Activated B cell treated with CpG ODN at 0.5 μM for 24 hours (primary cell): ENCODE results near the gene CCL27. TPM values are rescaled to one million over a fixed set of nuclear protein-coding genes. Genes with fewer than 3 reads are reported as not detected.

Experiments
- ATAC-seq: fragments of 200-7000 bp; cut with Tn5 transposase; one replicate; pipeline ENCODE4 v1.10.0; 2021; ENCODE audit warnings: low read depth, mild to moderate bottlenecking, moderate library complexity
- CTCF ChIA-PET: fragments of 350-600 bp; sonication (Branson Sonifier 250); formaldehyde crosslinking; loops from one replicate; lab custom pipeline; 2021; ENCODE audit warnings: antibody characterized with exemption; lab: Charles Lee
- POLR2A ChIA-PET: fragments of 350-600 bp; sonication (Branson Sonifier 250); formaldehyde crosslinking; loops from one replicate; lab custom pipeline; 2021; ENCODE audit warnings: antibody characterized with exemption; lab: Charles Lee
- DNase-seq: peaks from one replicate; pipeline ENCODE4 v3.0.0; 2022
- H3K27ac Mint-ChIP-seq: one replicate; pipeline ENCODE4 v1.8.0; 2020; ENCODE audit warnings: mixed read lengths
- H3K27me3 Mint-ChIP-seq: one replicate; pipeline ENCODE4 v1.8.0; 2021; ENCODE audit warnings: mixed read lengths
- H3K36me3 Mint-ChIP-seq: one replicate; pipeline ENCODE4 v1.8.0; 2021; ENCODE audit warnings: low read depth, mixed read lengths
- H3K4me1 Mint-ChIP-seq: one replicate; pipeline ENCODE4 v1.8.0; 2021; ENCODE audit warnings: mixed read lengths
- H3K4me3 Mint-ChIP-seq: one replicate; pipeline ENCODE4 v1.8.0; 2020; ENCODE audit warnings: mild to moderate bottlenecking, mixed read lengths
- H3K9me3 Mint-ChIP-seq: one replicate; pipeline ENCODE4 v1.8.0; 2020; ENCODE audit warnings: mixed read lengths
- intact Hi-C: fragments of 100-400 bp; cut with micrococcal nuclease; formaldehyde crosslinking; loops from one replicate; pipeline ENCODE4 v1.15.1; 2024
- total RNA-seq: library from RNA; stranded (reverse); gene quantifications from 2 replicates; pipeline ENCODE4 v1.2.3, GENCODE V29; 2022
- TF ChIP-seq, protein P1 (sequence below): fragments of 200-600 bp; IDR thresholded peaks from one replicate; pipeline ENCODE4 v1.8.0; 2022; ENCODE audit warnings: antibody characterized with exemption, mild to moderate bottlenecking

The CCL27 gene
- total RNA-seq, 1 donor from 2014 or later = not detected

DNA sequence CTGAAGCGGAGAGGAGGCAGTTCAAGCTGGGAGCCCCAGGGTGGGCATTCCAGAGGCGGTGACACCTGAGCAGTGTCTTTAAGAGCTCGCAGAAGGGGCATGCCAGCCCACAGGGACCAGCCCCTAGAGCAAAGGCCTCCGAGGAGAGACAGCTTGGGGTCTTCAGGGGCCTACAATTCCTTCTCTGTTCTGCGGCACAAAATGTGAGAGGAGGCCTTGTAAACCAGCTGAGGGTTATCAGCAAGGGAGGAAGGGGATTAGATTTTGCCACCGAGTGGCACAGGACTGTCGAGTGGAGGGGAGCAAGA is 24.4 kb downstream of the CCL27 start:
- POLR2A ChIA-PET = interaction anchor here (0.6 to 5.5 kb wide), 12 partner anchors 9 to 1046 kb away, joined by 3 to 44 read pairs (median 6); partner anchors contain the start of genes ARID3C, DCTN3, FAM219A and GALT
- Mint-ChIP-seq H3K27ac (peak overlapping the region; percentile 78), H3K36me3 (peaks cover 2% of the 10 kb centered on the region), H3K27me3 (no peaks in the 10 kb centered on the region), H3K4me1 (peaks cover 29% of the 10 kb centered on the region), H3K4me3 (peak overlapping the region; percentile 87), H3K9me3 (no peaks in the 10 kb centered on the region)
- TF ChIP-seq, protein P1, sequence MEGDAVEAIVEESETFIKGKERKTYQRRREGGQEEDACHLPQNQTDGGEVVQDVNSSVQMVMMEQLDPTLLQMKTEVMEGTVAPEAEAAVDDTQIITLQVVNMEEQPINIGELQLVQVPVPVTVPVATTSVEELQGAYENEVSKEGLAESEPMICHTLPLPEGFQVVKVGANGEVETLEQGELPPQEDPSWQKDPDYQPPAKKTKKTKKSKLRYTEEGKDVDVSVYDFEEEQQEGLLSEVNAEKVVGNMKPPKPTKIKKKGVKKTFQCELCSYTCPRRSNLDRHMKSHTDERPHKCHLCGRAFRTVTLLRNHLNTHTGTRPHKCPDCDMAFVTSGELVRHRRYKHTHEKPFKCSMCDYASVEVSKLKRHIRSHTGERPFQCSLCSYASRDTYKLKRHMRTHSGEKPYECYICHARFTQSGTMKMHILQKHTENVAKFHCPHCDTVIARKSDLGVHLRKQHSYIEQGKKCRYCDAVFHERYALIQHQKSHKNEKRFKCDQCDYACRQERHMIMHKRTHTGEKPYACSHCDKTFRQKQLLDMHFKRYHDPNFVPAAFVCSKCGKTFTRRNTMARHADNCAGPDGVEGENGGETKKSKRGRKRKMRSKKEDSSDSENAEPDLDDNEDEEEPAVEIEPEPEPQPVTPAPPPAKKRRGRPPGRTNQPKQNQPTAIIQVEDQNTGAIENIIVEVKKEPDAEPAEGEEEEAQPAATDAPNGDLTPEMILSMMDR = no peak
- CTCF ChIA-PET = interaction anchor here (1.4 to 5.2 kb wide), 4 partner anchors 9 to 27 kb away, joined by 3 to 62 read pairs (median 15); partner anchors contain the start of genes GALT and RPP25L
- intact Hi-C loops = loop anchor here (1.0 to 10.0 kb wide), 3 partner anchors 180 to 347 kb away; partner anchors contain the start of genes DNAI1, DNAJB5, FAM219A and KIF24
- no peak for ATAC-seq
- no peak for DNase-seq

DNA sequence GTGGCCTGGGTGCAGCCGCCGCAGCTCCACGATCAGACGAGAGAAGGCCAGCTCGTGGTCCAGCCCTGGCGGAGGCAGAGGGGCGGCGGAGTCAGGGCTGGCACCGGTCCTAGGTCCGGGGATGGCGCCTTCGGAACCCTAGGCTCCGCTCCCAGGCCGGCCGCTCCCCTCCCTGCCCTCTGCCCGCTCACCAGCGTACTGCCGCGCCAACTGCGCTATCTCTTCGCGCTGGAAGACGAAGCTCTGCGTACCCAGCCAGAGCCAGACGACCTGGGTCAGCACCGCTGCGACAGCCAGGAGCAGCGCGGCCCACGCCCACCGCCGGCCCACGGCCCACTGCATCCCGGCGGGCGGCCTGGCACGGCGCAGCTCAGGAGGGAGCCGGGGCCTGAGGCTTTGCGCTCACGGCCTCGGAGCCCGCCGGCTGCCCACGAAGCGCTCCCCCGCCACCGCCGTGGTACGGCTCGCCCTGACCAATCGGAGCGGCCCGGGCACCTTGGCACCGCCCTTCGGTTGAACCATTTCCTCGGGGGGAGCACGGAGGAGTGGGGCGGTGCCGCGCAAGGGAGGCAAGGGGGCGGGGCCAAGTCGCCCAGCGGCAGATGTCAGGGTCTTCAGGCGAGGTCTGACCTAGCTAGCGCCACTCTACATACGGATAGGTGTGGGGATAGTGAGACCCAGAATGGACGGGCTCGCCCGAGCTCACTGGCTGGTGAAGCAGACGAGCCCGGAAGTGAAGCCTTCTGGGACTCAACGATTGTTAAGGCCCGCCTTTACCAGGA is 24.9 kb downstream of the CCL27 start, which contains the start of gene SIGMAR1:
TSS of gene SIGMAR1 (minus strand) at position 432 of the 782 bp plus-strand sequence. CDS start at position 342, 90 bp downstream.
- H3K4me1 Mint-ChIP-seq = peaks cover 29% of the 10 kb centered on the region
- TF ChIP-seq, protein P1 = no peak
- H3K4me3 Mint-ChIP-seq = peak within 1 kb of the TSS; percentile 87
- ChIA-PET POLR2A (interaction anchor here (0.6 to 5.5 kb wide), 14 partner anchors 8 to 1047 kb away, joined by 3 to 44 read pairs (median 5); partner anchors contain the start of genes ARID3C, DCTN3, FAM219A and GALT), CTCF (interaction anchor here (1.0 to 5.2 kb wide), 4 partner anchors 9 to 34 kb away, joined by 4 to 62 read pairs (median 15); partner anchors contain the start of genes GALT and RPP25L)
- no peaks in the 10 kb centered on the region for H3K27me3 Mint-ChIP-seq
- intact Hi-C loops = loop anchor here (1.0 to 10.0 kb wide), 6 partner anchors 9 to 347 kb away; partner anchors contain the start of genes DNAI1, DNAJB5, FAM219A and GALT
- H3K36me3 Mint-ChIP-seq = peaks cover 2% of the 10 kb centered on the region
- H3K27ac Mint-ChIP-seq = peak within 1 kb of the TSS; percentile 78
- ATAC-seq (peak; percentile 95), DNase-seq (peak; percentile 93)
- no peaks in the 10 kb centered on the region for H3K9me3 Mint-ChIP-seq

DNA sequence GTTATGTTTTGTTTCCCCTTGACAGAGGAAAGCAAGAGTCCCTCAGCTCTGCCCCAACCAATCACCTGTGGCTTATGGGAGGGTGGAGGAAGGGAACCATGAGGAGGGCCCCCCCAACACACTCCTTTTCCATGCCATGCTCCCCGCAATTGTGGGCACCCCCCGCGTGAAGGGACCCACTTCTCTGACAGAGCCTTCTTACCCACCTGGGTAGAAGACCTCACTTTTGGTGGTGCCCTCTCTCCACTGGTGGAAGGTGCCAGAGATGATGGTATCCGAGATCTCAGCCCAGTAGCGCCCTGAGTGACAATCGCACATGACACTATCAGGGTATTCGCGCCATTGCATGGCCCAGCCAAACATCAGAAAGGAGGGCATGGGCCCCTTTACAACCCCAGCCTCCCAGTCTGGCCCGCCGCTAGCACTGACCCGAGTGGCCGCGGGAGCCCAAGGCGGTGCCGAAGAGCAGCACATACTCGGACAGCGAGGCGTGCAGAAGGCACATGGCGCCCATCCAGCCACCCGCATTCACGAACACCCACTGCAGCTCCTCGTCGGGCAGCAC is 25.6 kb downstream of the CCL27 start:
- ChIA-PET POLR2A (interaction anchor here (0.7 to 5.5 kb wide), 10 partner anchors 8 to 260 kb away, joined by 3 to 44 read pairs (median 6); partner anchors contain the start of genes DCTN3, FAM219A, GALT and MYORG), CTCF (interaction anchor here (1.0 to 5.2 kb wide), 4 partner anchors 10 to 233 kb away, joined by 3 to 62 read pairs (median 14); partner anchors contain the start of genes GALT and RPP25L)
- intact Hi-C loops = loop anchor here (1.0 to 10.0 kb wide), 5 partner anchors 9 to 348 kb away; partner anchors contain the start of genes DNAJB5, GALT, KIF24 and NUDT2
- DNase-seq = no peak
- Mint-ChIP-seq H3K4me3 (peak overlapping the region; percentile 87), H3K9me3 (no peaks in the 10 kb centered on the region), H3K4me1 (peaks cover 29% of the 10 kb centered on the region), H3K27ac (peak overlapping the region; percentile 47), H3K27me3 (no peaks in the 10 kb centered on the region), H3K36me3 (peaks cover 2% of the 10 kb centered on the region)
- TF ChIP-seq, protein P1 = no peak
- peak; percentile 3 for ATAC-seq

DNA sequence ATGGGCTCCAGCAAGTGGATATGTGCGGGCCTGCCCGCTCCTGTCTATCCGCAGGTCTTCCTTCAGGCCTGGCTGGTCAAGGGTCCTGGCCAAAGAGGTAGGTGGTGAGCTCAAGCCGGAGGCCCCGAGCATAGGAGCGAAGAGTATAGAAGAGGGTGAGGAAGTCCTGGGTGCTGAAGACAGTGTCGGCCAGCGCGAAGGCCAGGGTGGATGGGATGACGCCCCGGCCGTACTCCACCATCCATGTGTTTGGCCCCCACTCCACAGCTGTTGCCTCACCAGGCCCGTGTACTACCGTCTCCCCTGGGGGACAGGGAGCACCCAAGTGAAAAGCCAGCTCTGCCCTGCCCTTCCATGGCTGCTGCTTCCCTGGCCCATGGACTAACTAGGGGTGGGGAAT is 26.9 kb downstream of the CCL27 start:
- TF ChIP-seq, protein P1 = no peak
- DNase-seq (no peak), ATAC-seq (no peak)
- ChIA-PET POLR2A (interaction anchor here (0.6 to 5.5 kb wide), 3 partner anchors 15 to 253 kb away, joined by 4 to 44 read pairs (median 5); partner anchors contain the start of genes DCTN3 and RPP25L), CTCF (interaction anchor here (1.2 to 5.2 kb wide), 6 partner anchors 7 to 32 kb away, joined by 3 to 62 read pairs (median 16); partner anchors contain the start of genes DCTN3, GALT and RPP25L)
- Mint-ChIP-seq H3K27ac (no peak overlapping the region), H3K27me3 (peaks cover 3% of the 10 kb centered on the region), H3K4me3 (peak overlapping the region; percentile 48), H3K9me3 (no peaks in the 10 kb centered on the region), H3K4me1 (peaks cover 29% of the 10 kb centered on the region), H3K36me3 (peaks cover 2% of the 10 kb centered on the region)
- intact Hi-C loops = loop anchor here (2.0 to 10.0 kb wide), 3 partner anchors 67 to 349 kb away; partner anchors contain the start of genes DNAJB5, KIF24 and NUDT2
